ENCODE data around the gene TRIO.

The TRIO gene

GRCh38 chr5:14469551-14470377 is 326.6 kb downstream of the TRIO start:
- H3K9ac ChIP-seq (ENCODE audit: low read length) = no peak overlapping the region
- H2AK5ac ChIP-seq (ENCODE audit: low read length) = no peak overlapping the region
- no peak overlapping the region for H3K4ac ChIP-seq (ENCODE audit: low read depth, low read length)
- H3K23ac ChIP-seq (ENCODE audit: low read length) = no peak overlapping the region
- no peak overlapping the region for H3K4me2 ChIP-seq (ENCODE audit: low read length)
- H3K27me3 ChIP-seq (ENCODE audit: insufficient read depth, low read length) = no peaks in the 10 kb centered on the region
- no peak overlapping the region for H3K27ac ChIP-seq (ENCODE audit: low read depth, low read length)
- no peak overlapping the region for H2AFZ ChIP-seq (ENCODE audit: insufficient read depth, low read length, poor library complexity)
- DNase-seq = no peak
- no peaks in the 10 kb centered on the region for H3K4me1 ChIP-seq (ENCODE audit: control insufficient read depth in 1 of 2, insufficient read depth in 2 of 2, low read length in 2 of 2)
- H3K18ac ChIP-seq (ENCODE audit: low read length) = no peak overlapping the region
- peaks cover 29 to 40% of the 10 kb centered on the region in 2 experiments for H3K36me3 ChIP-seq (ENCODE audit: control insufficient read depth in 1 of 2, insufficient read depth in 2 of 2, low read length in 2 of 2)
- H4K12ac ChIP-seq (ENCODE audit: low read depth, low read length) = no peak overlapping the region
- no peaks in the 10 kb centered on the region for H3K9me3 ChIP-seq (ENCODE audit: insufficient read depth, low read depth, low read length)
- no peak overlapping the region for H3K4me3 ChIP-seq (ENCODE audit: low read depth, low read length)
- H2BK120ac ChIP-seq (ENCODE audit: insufficient read depth, low read length, poor library complexity) = no peak overlapping the region
- no peak overlapping the region for H2BK12ac ChIP-seq (ENCODE audit: low read length)
- WGBS (ENCODE audit: extremely low coverage, insufficient coverage, insufficient read length) = no CpG with 5 or more reads among the region's 10 CpGs
- no peak overlapping the region for H4K8ac ChIP-seq (ENCODE audit: low read depth, low read length)
- H4K91ac ChIP-seq (ENCODE audit: low read depth, low read length) = no peak overlapping the region
- no peaks in the 10 kb centered on the region for H3K79me2 ChIP-seq (ENCODE audit: control insufficient read depth, insufficient read depth, low read length, poor library complexity)
- H2BK5ac ChIP-seq (ENCODE audit: low read depth, low read length, poor library complexity) = no peak overlapping the region
- H3K79me1 ChIP-seq (ENCODE audit: low read length) = no peaks in the 10 kb centered on the region
- no peak overlapping the region for H3K14ac ChIP-seq (ENCODE audit: low read length)

DNA sequence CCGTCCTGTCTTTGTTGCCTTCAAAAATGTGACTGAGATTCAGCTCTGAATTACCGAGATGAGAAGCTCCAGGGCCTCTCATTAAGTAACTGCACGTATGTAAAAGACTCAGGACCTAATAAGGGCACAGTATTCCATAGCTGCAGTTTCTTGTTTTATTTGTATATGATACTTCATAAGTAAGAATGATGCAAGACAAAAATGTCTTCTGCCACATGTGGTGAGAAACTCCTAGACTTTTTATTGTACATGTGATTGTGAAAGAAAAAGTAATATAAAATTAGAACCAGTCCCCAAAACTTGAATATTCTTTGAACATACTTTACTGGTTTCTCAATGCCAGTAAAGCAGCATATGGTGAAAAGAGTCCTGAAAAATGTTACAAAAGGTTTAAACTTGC is 328.4 kb downstream of the TRIO start:
- Histone ChIP-seq H3K14ac (ENCODE audit: low read length) (no peak overlapping the region), H2BK5ac (ENCODE audit: low read depth, low read length, poor library complexity) (no peak overlapping the region), H2BK12ac (ENCODE audit: low read length) (no peak overlapping the region), H4K12ac (ENCODE audit: low read depth, low read length) (no peak overlapping the region), H3K4ac (ENCODE audit: low read depth, low read length) (no peak overlapping the region), H3K79me1 (ENCODE audit: low read length) (no peaks in the 10 kb centered on the region), H3K18ac (ENCODE audit: low read length) (no peak overlapping the region), H3K4me2 (ENCODE audit: low read length) (no peak overlapping the region), H4K91ac (ENCODE audit: low read depth, low read length) (no peak overlapping the region), H4K8ac (ENCODE audit: low read depth, low read length) (no peak overlapping the region), H3K4me3 (ENCODE audit: low read depth, low read length) (no peak overlapping the region), H3K27me3 (ENCODE audit: insufficient read depth, low read length) (no peaks in the 10 kb centered on the region), H3K9me3 (ENCODE audit: insufficient read depth, low read depth, low read length) (no peaks in the 10 kb centered on the region), H3K9ac (ENCODE audit: low read length) (no peak overlapping the region), H2AK5ac (ENCODE audit: low read length) (no peak overlapping the region), H2BK120ac (ENCODE audit: insufficient read depth, low read length, poor library complexity) (no peak overlapping the region), H2AFZ (ENCODE audit: insufficient read depth, low read length, poor library complexity) (no peak overlapping the region), H3K27ac (ENCODE audit: low read depth, low read length) (no peak overlapping the region), H3K4me1 (ENCODE audit: control insufficient read depth in 1 of 2, insufficient read depth in 2 of 2, low read length in 2 of 2) (no peaks in the 10 kb centered on the region), H3K23ac (ENCODE audit: low read length) (no peak overlapping the region), H3K36me3 (ENCODE audit: control insufficient read depth in 1 of 2, insufficient read depth in 2 of 2, low read length in 2 of 2) (peaks cover 24 to 35% of the 10 kb centered on the region in 2 experiments), H3K79me2 (ENCODE audit: control insufficient read depth, insufficient read depth, low read length, poor library complexity) (no peaks in the 10 kb centered on the region)
- no CpG with 5 or more reads among the region's 3 CpGs for WGBS (ENCODE audit: extremely low coverage, insufficient coverage, insufficient read length)
- DNase-seq = no peak

GRCh38 chr5:14472986-14473567 is 329.9 kb downstream of the TRIO start:
- peaks cover 25 to 35% of the 10 kb centered on the region in 2 experiments for H3K36me3 ChIP-seq (ENCODE audit: control insufficient read depth in 1 of 2, insufficient read depth in 2 of 2, low read length in 2 of 2)
- no peak overlapping the region for H3K9ac ChIP-seq (ENCODE audit: low read length)
- H3K4me2 ChIP-seq (ENCODE audit: low read length) = no peak overlapping the region
- no peak overlapping the region for H3K4ac ChIP-seq (ENCODE audit: low read depth, low read length)
- no peaks in the 10 kb centered on the region for H3K9me3 ChIP-seq (ENCODE audit: insufficient read depth, low read depth, low read length)
- no peak overlapping the region for H4K91ac ChIP-seq (ENCODE audit: low read depth, low read length)
- H3K27ac ChIP-seq (ENCODE audit: low read depth, low read length) = no peak overlapping the region
- H2AFZ ChIP-seq (ENCODE audit: insufficient read depth, low read length, poor library complexity) = no peak overlapping the region
- H4K8ac ChIP-seq (ENCODE audit: low read depth, low read length) = no peak overlapping the region
- no peak overlapping the region for H2BK5ac ChIP-seq (ENCODE audit: low read depth, low read length, poor library complexity)
- H3K23ac ChIP-seq (ENCODE audit: low read length) = no peak overlapping the region
- H2AK5ac ChIP-seq (ENCODE audit: low read length) = no peak overlapping the region
- H3K4me3 ChIP-seq (ENCODE audit: low read depth, low read length) = no peak overlapping the region
- H3K4me1 ChIP-seq (ENCODE audit: control insufficient read depth in 1 of 2, insufficient read depth in 2 of 2, low read length in 2 of 2) = no peaks in the 10 kb centered on the region
- no peak overlapping the region for H4K12ac ChIP-seq (ENCODE audit: low read depth, low read length)
- no peak overlapping the region for H3K18ac ChIP-seq (ENCODE audit: low read length)
- no peak overlapping the region for H2BK120ac ChIP-seq (ENCODE audit: insufficient read depth, low read length, poor library complexity)
- no peaks in the 10 kb centered on the region for H3K79me2 ChIP-seq (ENCODE audit: control insufficient read depth, insufficient read depth, low read length, poor library complexity)
- H3K27me3 ChIP-seq (ENCODE audit: insufficient read depth, low read length) = no peaks in the 10 kb centered on the region
- no peaks in the 10 kb centered on the region for H3K79me1 ChIP-seq (ENCODE audit: low read length)
- H2BK12ac ChIP-seq (ENCODE audit: low read length) = no peak overlapping the region
- DNase-seq = no peak
- no CpG with 5 or more reads among the region's 3 CpGs for WGBS (ENCODE audit: extremely low coverage, insufficient coverage, insufficient read length)
- H3K14ac ChIP-seq (ENCODE audit: low read length) = no peak overlapping the region

DNA sequence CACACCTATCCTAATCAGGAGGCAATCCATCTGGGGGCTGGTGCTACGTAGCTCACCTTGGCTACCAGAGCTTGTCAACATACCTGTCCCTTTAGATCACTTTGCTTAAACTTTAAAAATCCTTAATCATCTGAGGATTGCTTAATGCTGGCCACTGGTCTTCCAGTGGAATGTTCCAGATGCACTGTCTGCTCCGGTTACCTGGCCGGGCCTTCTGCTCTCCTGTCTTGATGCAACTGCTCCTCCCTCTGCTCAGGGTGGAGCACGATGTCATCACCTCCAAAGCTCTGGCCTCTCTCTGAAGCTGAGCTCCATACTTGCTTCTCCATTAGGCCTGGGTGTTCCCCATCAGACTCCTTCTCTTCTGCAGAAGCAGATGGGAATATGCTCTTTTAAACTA is 331.9 kb downstream of the TRIO start:
- Histone ChIP-seq H3K4me3 (ENCODE audit: low read depth, low read length) (no peak overlapping the region), H3K27me3 (ENCODE audit: insufficient read depth, low read length) (no peaks in the 10 kb centered on the region), H3K36me3 (ENCODE audit: control insufficient read depth in 1 of 2, insufficient read depth in 2 of 2, low read length in 2 of 2) (peaks cover 22 to 37% of the 10 kb centered on the region in 2 experiments), H3K23ac (ENCODE audit: low read length) (no peak overlapping the region), H2BK12ac (ENCODE audit: low read length) (no peak overlapping the region), H2AFZ (ENCODE audit: insufficient read depth, low read length, poor library complexity) (no peak overlapping the region), H3K18ac (ENCODE audit: low read length) (no peak overlapping the region), H3K79me1 (ENCODE audit: low read length) (no peaks in the 10 kb centered on the region), H4K8ac (ENCODE audit: low read depth, low read length) (no peak overlapping the region), H2BK5ac (ENCODE audit: low read depth, low read length, poor library complexity) (no peak overlapping the region), H2AK5ac (ENCODE audit: low read length) (no peak overlapping the region), H3K9ac (ENCODE audit: low read length) (no peak overlapping the region), H4K91ac (ENCODE audit: low read depth, low read length) (no peak overlapping the region), H3K14ac (ENCODE audit: low read length) (no peak overlapping the region), H3K4ac (ENCODE audit: low read depth, low read length) (no peak overlapping the region), H4K12ac (ENCODE audit: low read depth, low read length) (no peak overlapping the region), H3K4me1 (ENCODE audit: control insufficient read depth in 1 of 2, insufficient read depth in 2 of 2, low read length in 2 of 2) (no peaks in the 10 kb centered on the region), H3K4me2 (ENCODE audit: low read length) (no peak overlapping the region), H3K27ac (ENCODE audit: low read depth, low read length) (no peak overlapping the region), H2BK120ac (ENCODE audit: insufficient read depth, low read length, poor library complexity) (no peak overlapping the region), H3K9me3 (ENCODE audit: insufficient read depth, low read depth, low read length) (no peaks in the 10 kb centered on the region), H3K79me2 (ENCODE audit: control insufficient read depth, insufficient read depth, low read length, poor library complexity) (no peaks in the 10 kb centered on the region)
- no CpG with 5 or more reads among the region's 4 CpGs for WGBS (ENCODE audit: extremely low coverage, insufficient coverage, insufficient read length)
- peak; percentile 82 to 91 for DNase-seq

All from trophoblast cell (in vitro differentiated cells and primary cell).